ENCODE measurements around the gene OTOP3.

The OTOP3 gene

GRCh38 chr17:74990581-74991105 is 54.9 kb downstream of the OTOP3 start:
- no peak for DNase-seq

- no peak for DNase-seq
Observed at GRCh38 chr17:74992223-74992622, 56.5 kb downstream of the OTOP3 start.

GRCh38 chr17:74994440-74994839 is 58.7 kb downstream of the OTOP3 start:
- DNase-seq: no peak

GRCh38 chr17:74995847-74996246 is 60.1 kb downstream of the OTOP3 start:
- DNase-seq: no peak

GRCh38 chr17:74998783-74999182 is 63.1 kb downstream of the OTOP3 start:
- no peak for DNase-seq

- DNase-seq: no peak
Observed at GRCh38 chr17:74999523-74999922, 63.8 kb downstream of the OTOP3 start.
